GM18873 (cell line): ENCODE results near the gene PRDM11.

Source experiments
- ATAC-seq: cut with Tn5 transposase; IDR thresholded peaks from one replicate; pipeline ENCODE4 v1.9.1; 2021; ENCODE audit warnings: mild to moderate bottlenecking, moderate library complexity, moderate number of reproducible peaks; ENCODE audit not compliant: unreplicated experiment, low FRiP score

Gene PRDM11

GRCh38 chr11:45208135-45208534 is 61.7 kb downstream of the PRDM11 start:
- no peak for ATAC-seq

DNA sequence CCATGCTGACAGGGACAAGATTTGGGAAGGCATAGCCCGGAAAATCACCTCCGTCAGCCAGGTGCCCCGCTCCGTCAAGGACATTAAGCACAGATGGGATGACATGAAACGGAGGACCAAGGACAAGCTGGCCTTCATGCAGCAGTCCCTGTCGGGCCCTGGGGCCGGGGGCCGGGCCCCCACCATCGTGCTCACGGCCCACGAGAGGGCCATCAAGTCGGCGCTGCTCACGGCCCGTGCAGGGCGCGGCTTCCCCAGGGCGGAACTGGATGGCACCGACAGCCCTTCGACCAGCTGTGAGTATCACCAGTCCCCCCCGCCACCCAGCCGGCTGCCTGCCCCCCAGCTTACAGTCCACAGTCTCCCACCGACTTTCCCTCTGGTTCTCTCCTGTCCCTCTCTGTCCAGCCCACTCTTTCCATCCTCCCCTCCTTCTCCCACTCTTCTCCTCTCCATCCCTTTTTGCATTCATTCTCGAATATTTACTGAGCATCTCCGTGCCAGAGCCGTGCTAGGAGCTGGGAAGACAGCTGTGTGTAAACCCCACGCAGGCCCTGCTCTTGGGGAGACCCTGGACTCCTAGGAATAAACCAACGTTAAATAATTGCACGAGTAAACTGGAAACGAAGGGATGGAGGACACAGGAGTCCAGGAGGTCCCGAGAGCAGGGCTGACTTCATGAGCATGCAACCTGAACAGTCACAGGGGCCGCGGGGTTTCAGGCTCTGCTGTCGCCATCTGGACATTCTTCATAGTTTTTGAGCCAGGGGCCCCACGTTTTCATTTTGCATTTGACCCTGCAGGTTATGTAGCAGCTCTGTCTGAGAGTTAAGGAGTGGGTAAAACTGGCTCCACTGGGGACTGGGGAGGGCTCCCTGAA is 62.8 kb downstream of the PRDM11 start:
- ATAC-seq, result no peak

DNA sequence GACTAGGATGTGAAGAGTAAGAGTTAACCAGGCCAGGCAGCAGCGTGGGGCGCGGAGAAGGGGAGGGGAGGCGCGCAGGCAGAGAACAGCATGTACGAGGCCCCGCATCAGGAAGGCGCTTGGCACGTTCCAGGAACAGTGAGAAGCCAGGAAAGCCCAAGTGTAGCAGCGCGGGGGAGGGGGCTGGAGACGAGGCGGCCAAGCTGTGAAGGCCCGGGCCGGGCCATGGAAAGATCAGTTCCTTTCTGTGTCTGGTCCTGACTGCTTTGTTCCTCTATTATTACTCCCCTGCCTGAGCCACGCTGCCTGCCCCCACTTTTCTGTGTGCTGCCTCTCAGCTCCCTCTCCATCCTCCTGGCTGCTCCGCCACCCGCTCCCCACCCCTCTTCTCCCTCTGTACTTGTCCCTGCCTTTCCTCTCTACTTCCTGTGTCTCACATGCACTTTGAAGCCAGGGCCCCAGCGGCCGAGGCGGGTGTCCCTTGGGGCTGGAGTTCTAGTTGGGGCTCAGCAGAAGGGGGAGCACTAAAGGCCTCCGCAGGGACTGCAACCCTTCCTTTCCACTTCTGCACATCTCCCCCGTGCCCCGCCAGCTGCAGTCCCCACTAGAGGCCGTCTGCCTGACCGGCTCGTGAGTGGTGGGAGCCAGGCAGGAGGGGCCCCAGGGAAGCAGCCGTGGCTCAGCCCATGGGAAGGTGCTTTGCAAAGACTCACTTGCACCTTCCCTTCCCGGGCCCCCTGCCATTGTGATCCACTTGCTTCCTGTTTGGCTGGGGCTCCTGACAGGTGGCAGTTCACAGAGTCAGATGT is 63.7 kb downstream of the PRDM11 start:
- ATAC-seq, result no peak

GRCh38 chr11:45210846-45211245 is 64.4 kb downstream of the PRDM11 start:
- ATAC-seq, result no peak

DNA sequence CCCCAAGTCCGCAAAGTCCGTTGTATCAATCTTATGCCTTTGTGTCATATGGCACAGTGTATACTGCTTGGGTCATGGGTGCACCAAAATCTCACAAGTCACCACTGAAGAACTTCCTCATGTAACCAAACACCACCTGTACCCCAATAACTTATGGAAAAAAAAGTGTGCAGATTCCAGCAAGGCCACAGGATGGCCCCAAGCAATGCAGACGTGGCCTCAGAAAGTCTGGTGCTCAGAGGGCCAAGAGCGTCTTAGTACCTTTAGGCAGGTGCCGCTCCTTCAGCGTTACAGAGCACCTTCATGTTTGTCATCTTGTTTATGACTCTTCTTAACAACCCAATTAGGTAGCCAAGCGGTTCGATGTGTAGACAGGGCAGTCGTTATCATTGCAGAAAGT is 65.3 kb downstream of the PRDM11 start:
- ATAC-seq, result no peak

DNA sequence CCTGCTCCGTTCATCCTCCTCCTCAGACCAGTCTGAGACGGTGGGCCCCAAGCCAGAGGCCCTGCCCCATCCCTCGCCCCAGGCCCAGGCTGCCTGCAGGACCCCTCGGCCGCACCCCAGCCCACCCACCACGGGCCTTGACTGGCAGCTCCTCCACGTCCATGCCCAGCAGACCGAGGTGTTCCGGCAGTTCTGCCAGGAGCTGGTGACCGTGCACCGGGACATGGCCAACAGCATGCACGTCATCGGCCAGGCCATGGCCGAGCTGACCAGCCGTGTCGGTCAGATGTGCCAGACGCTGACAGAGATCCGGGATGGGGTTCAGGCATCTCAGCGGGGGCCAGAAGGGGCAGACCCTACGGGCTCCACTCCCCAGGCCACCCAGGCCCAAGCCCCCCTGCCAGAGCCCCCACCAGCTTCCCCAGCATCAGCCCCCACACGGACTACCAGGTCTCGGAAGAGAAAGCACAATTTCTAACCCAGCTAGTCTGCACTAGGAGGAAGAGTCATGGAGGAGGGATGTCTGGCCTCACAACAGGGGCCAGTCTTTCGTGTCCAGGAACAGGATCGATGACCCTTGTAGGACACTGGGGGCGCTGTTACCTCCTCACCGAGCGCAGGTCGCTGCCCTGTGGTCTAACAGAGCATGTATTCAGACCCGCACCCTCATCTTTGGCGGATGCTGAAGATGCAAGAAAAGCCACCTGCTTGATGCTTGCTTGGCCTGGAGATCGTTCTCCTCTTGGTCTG is 66.3 kb downstream of the PRDM11 start:
- no peak for ATAC-seq

- ATAC-seq, result no peak
Measured at GRCh38 chr11:45213316-45213665, 66.9 kb downstream of the PRDM11 start.

GRCh38 chr11:45213717-45214116 is 67.3 kb downstream of the PRDM11 start:
- ATAC-seq, result no peak

- ATAC-seq, result no peak
Measured at GRCh38 chr11:45215098-45215865, 68.8 kb downstream of the PRDM11 start.

- ATAC-seq, result no peak
Measured at GRCh38 chr11:45216031-45216430, 69.6 kb downstream of the PRDM11 start.

DNA sequence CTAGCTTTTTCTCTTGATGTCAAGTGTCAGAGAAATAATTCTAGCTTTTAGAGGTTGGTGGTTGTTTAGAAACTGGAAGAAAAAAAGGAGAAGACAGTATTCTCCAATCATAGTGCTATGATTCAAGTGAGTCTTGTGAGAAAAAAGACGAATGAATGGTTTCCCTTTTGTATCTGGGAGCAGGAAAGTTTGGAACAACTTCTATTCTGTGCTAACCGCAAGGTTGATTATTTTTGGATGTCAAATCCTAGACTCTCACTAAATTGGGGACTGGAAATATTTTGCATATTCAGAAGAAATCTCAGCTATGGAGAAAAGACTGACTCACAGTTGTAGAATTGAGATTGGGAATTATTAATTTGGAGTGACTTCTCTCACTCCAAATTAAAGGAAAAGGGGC is 70.5 kb downstream of the PRDM11 start:
- ATAC-seq, result no peak

DNA sequence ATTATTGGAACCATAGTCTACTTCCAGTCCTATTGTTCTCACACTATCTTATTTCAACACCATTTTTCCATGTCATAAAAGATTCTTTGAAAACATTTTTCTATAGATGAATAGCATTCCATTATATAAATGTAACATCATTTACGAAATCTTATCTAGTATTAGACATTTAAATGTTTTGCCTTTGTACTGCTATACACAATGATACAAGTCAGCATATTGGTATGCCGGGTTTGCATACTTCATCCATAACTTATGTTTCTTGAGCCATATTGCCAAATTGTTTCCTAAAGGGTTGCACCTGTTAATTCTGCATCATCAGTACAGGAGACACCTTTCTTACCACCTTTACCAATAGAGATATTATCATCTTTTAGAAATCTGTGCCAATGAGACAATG is 71.6 kb downstream of the PRDM11 start:
- no peak for ATAC-seq

GRCh38 chr11:45218705-45219104 is 72.3 kb downstream of the PRDM11 start:
- ATAC-seq, result no peak

- ATAC-seq, result no peak
Measured at GRCh38 chr11:45219411-45219810, 73.0 kb downstream of the PRDM11 start.

GRCh38 chr11:45223496-45223895 is 77.1 kb downstream of the PRDM11 start:
- no peak for ATAC-seq

DNA sequence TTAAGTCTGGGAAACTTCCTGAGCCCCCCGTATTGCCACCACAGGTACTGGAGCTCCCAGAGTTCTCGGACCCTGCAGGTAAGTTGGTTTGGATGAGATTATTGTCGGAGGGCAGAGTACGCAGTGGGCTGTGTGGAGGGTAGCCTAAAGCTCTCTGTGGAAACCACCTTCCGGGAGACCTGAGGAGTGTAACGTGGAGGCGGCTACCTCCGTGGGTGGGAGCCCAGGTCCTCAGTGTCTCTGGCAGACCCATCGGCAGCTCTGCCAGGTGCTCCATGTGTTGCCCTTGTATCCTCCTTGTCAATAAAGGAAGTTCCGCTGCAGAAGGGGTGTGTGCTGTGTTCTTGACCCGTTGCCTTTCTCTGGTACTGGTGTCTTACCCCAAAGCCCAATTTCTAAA is 78.3 kb downstream of the PRDM11 start:
- no peak for ATAC-seq

DNA sequence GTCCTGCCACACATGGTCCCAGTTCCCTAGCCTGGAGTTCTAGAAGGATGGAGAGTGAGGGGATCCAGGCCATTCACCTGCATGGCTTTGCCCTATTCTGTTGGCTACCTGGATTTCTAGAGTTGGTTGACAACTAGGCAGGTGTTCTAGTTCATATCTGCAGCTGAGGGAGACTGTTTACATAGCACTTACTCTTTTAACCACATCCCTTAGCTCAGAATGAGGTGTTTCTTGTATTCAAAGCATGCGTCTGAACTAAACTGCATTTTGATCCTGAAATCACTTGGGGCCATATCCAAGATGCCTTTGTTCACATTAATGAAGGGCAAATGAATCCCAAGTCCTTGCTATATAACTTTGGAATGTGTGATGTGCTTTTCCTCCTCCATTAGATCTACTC is 78.8 kb downstream of the PRDM11 start:
- no peak for ATAC-seq

DNA sequence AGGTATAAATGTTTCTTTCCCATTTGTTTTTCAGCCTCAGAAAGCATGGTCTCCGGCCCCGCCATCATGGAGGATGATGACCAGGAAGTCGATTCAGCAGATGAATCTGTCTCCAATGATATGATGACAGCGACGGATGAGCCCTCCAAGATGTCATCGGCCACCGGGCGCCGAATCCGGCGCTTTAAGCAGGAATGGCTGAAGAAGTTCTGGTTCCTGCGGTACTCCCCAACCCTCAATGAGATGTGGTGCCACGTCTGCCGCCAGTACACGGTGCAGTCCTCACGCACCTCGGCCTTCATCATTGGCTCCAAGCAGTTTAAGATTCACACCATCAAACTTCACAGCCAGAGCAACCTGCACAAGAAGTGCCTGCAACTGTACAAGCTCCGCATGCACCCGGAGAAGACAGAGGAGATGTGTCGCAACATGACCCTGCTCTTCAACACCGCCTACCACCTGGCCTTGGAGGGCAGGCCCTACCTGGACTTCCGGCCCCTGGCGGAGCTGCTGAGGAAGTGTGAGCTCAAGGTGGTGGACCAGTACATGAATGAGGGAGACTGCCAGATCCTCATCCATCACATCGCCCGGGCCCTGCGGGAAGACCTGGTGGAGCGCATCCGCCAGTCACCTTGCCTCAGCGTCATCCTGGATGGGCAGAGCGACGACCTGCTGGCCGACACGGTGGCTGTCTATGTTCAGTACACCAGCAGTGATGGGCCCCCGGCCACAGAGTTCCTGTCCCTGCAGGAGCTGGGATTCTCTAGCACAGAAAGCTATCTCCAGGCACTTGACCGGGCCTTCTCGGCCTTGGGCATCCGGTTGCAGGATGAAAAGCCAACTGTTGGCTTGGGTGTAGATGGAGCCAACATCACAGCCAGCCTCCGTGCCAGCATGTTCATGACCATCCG is 79.8 kb downstream of the PRDM11 start:
- ATAC-seq, result no peak

DNA sequence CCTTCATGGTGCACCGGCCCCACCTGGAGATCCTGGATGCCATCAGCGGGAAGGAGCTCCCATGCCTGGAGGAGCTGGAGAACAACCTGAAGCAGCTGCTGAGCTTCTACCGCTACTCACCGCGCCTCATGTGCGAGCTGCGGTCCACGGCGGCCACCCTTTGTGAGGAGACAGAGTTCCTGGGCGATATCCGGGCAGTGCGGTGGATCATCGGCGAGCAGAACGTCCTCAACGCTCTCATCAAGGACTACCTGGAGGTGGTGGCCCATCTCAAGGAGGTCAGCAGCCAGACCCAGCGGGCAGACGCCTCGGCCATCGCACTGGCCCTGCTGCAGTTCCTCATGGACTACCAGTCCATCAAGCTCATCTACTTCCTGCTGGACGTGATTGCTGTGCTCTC is 80.5 kb downstream of the PRDM11 start:
- no peak for ATAC-seq
